AG04449 (cell line): ENCODE results near the gene CAMTA1.

Experiments
- CTCF ChIA-PET: fragments of 350-600 bp; formaldehyde crosslinking; extraction: SDS; loops from one replicate; lab custom pipeline; 2021; ENCODE audit warnings: antibody characterized with exemption; lab: Yijun Ruan, JAX
- POLR2A ChIA-PET: fragments of 400-600, 350-600 bp; formaldehyde crosslinking; extraction: SDS; loops from one replicate; lab custom pipeline; 2020; ENCODE audit warnings: antibody characterized with exemption, inconsistent platforms; lab: Yijun Ruan, JAX
- DNase-seq: peaks from one replicate; pipeline ENCODE4 v3.0.0-alpha.2; 2010; ENCODE audit warnings: low read depth, low spot score
- H3K4me3 ChIP-seq: 2 replicates; pipeline ENCODE4 v1.5.1; 2011; ENCODE audit warnings: low read depth, mild to moderate bottlenecking, control low read depth, low read length
- CTCF ChIP-seq: IDR thresholded peaks from one replicate; pipeline ENCODE4 v1.5.1; 2011; ENCODE audit warnings: mild to moderate bottlenecking, moderate library complexity, low read length, control low read depth, inconsistent platforms; ENCODE audit not compliant: insufficient read depth; ENCODE audit errors: missing control alignments

Gene CAMTA1

GRCh38 chr1:7171168-7171567, 385.9 kb downstream of the CAMTA1 start:
- CTCF ChIA-PET: no interaction called here
- no peak overlapping the region for H3K4me3 ChIP-seq
- POLR2A ChIA-PET: no interaction called here
- DNase-seq: no peak
- no peak for TF ChIP-seq CTCF

- TF ChIP-seq CTCF: no peak
- CTCF ChIA-PET: no interaction called here
- no peak overlapping the region for H3K4me3 ChIP-seq
- no peak for DNase-seq
- POLR2A ChIA-PET: no interaction called here
These were observed 386.3 kb downstream of the CAMTA1 start for GRCh38 chr1:7171574-7171973.

GRCh38 chr1:7172804-7173203, 387.6 kb downstream of the CAMTA1 start:
- ChIA-PET CTCF (interaction anchor here (0.9 kb wide), 1 partner anchor 32 kb away, joined by 3 read pairs; no protein-coding TSS in a partner anchor), POLR2A (no interaction called here)
- no peak overlapping the region for H3K4me3 ChIP-seq
- DNase-seq: no peak
- TF ChIP-seq CTCF: no peak

GRCh38 chr1:7174561-7174960, 389.3 kb downstream of the CAMTA1 start:
- DNase-seq: no peak
- H3K4me3 ChIP-seq: no peak overlapping the region
- no peak for TF ChIP-seq CTCF
- ChIA-PET CTCF (interaction anchor here (0.9 kb wide), 1 partner anchor 57 kb away, joined by 3 read pairs; no protein-coding TSS in a partner anchor), POLR2A (no interaction called here)

- no peak for DNase-seq
- no peak overlapping the region for H3K4me3 ChIP-seq
- no peak for TF ChIP-seq CTCF
- CTCF ChIA-PET: interaction anchor here (0.9 kb wide), 1 partner anchor 57 kb away, joined by 3 read pairs; no protein-coding TSS in a partner anchor
- POLR2A ChIA-PET: no interaction called here
These were observed 390.0 kb downstream of the CAMTA1 start for GRCh38 chr1:7174980-7175906.

- H3K4me3 ChIP-seq: no peak overlapping the region
- TF ChIP-seq CTCF: no peak
- ChIA-PET POLR2A (no interaction called here), CTCF (no interaction called here)
- DNase-seq: no peak
These were observed 391.8 kb downstream of the CAMTA1 start for GRCh38 chr1:7177021-7177420.
